Large intestine (tissue), 3 donors: ENCODE measurements around the gene RWDD4. TPM values are rescaled to one million over a fixed set of nuclear protein-coding genes. Genes with fewer than 3 reads are reported as not detected.
A peak's percentile ranks its signal among the peaks of the same experiment; 100 is the strongest.
"Not testable (repeated sequence)": the region's sequence is repeated elsewhere in the genome, so short reads cannot be mapped to it uniquely, and the experiment has no call there.

Source experiments
- DNase-seq, 2 donors: peaks; one replicate each; pipeline versions ENCODE4 v3.0.0 to v3.0.0-alpha.2; 2013
- H3K27ac ChIP-seq: one replicate; pipeline ENCODE4 v1.5.1; 2013; ENCODE audit warnings: low read length
- H3K27me3 ChIP-seq: 2 replicates; pipeline ENCODE4 v1.6.1; 2013; ENCODE audit warnings: low read length; ENCODE audit not compliant: control insufficient read depth, insufficient read depth
- H3K36me3 ChIP-seq: 2 replicates; pipeline ENCODE4 v1.6.1; 2013; ENCODE audit warnings: low read length; ENCODE audit not compliant: control insufficient read depth, insufficient read depth
- H3K4me1 ChIP-seq: one replicate; pipeline ENCODE4 v1.6.1; 2013; ENCODE audit warnings: low read length; ENCODE audit not compliant: control insufficient read depth, insufficient read depth
- H3K4me3 ChIP-seq: one replicate; pipeline ENCODE4 v1.5.1; 2013; ENCODE audit warnings: low read length
- H3K9me3 ChIP-seq: one replicate; pipeline ENCODE4 v1.6.1; 2013; ENCODE audit warnings: mild to moderate bottlenecking, low read depth, low read length, moderate library complexity; ENCODE audit not compliant: control insufficient read depth
- WGBS: methylation state at CpG from one replicate; pipeline ENCODE4 v1.1.5; 2013; ENCODE audit warnings: low lambda C conversion rate; ENCODE audit not compliant: insufficient coverage; 5-methylcytosine and 5-hydroxymethylcytosine counted together
- polyA plus RNA-seq: library from polyadenylated mRNA; unstranded; fragments of 120-200 nt; gene quantifications from one replicate; pipeline ENCODE4 v1.2.1, GENCODE V29; 2013

Gene RWDD4
- polyA plus RNA-seq, 1 donor: 20.0 TPM

DNA sequence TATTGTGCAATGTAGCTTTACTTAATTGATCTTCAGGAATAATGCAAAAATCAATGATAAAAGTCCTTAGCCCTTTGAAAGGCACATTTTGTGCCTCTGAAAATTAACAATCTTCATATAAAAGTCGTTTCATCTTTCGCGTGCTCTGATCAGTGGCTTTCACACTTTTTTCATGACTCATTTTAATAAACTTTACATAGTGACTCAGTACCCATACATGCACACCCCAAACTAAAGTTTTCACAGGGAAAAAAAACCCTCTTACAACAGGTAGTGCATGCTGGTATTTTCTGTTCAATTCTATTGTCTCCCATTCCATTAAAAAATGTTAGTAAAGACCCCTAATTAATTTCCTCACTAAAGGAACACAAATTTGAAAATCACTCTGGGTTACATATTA, 21.5 kb downstream of the RWDD4 start:
- no peak for DNase-seq
- 86% methylated on average over 3 of the region's 3 CpGs for WGBS
- no peaks in the 10 kb centered on the region for H3K4me1 ChIP-seq
- H3K36me3 ChIP-seq: peaks cover 5% of the 10 kb centered on the region
- no peaks in the 10 kb centered on the region for H3K9me3 ChIP-seq
- H3K27me3 ChIP-seq: no peaks in the 10 kb centered on the region
- no peak overlapping the region for H3K27ac ChIP-seq
- H3K4me3 ChIP-seq: no peak overlapping the region

DNA sequence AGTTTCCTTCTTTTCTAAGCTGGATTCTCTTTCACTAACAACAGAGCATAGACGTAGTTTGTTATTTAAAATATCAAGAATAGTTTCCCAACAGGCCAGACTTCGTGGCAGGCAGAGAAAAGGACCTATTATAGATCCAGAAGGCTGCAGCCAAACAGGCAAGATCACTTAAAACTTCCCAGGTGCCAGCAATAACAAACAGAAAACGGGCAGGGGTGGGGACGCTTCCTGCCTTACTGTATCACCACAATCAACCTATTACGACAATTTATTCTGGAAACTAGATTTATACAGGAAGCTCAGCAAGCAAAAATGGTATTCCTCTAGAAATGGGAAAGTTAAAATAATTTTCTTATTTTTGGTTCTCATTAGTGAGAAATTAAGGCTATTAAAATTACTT, 22.1 kb downstream of the RWDD4 start:
- Histone ChIP-seq H3K36me3 (peaks cover 2% of the 10 kb centered on the region), H3K9me3 (no peaks in the 10 kb centered on the region), H3K27me3 (no peaks in the 10 kb centered on the region), H3K4me3 (peak overlapping the region; percentile 17), H3K4me1 (no peaks in the 10 kb centered on the region), H3K27ac (peak overlapping the region; percentile 2)
- DNase-seq: no peak
- 0% methylated on average over 1 of the region's 5 CpGs for WGBS

DNA sequence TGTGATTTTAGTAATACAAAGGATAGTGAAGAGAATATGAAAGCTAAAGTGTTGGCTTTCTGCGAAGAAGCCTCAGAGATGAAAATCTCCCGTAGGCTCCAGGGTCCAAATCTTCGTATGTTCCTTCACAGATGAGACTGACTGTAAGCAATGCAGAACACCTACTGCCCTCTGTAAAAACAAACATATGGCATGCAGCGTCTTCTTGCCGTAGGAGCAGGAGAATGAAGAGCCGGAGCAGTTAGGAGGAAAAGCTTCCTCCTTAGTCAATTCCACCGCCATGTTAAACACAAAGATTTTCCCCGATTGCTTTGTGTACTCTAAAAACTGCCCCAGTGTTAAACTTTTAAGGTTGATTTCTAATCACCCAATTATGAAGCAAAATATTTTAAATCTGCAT, 22.5 kb downstream of the RWDD4 start:
- DNase-seq: peak; percentile 19 to 58
- peak overlapping the region; percentile 17 for H3K4me3 ChIP-seq
- H3K9me3 ChIP-seq: no peaks in the 10 kb centered on the region
- peak overlapping the region; percentile 2 for H3K27ac ChIP-seq
- H3K27me3 ChIP-seq: no peaks in the 10 kb centered on the region
- WGBS: 60% methylated on average over 1 of the region's 8 CpGs
- no peaks in the 10 kb centered on the region for H3K4me1 ChIP-seq
- H3K36me3 ChIP-seq: peaks cover 1% of the 10 kb centered on the region

DNA sequence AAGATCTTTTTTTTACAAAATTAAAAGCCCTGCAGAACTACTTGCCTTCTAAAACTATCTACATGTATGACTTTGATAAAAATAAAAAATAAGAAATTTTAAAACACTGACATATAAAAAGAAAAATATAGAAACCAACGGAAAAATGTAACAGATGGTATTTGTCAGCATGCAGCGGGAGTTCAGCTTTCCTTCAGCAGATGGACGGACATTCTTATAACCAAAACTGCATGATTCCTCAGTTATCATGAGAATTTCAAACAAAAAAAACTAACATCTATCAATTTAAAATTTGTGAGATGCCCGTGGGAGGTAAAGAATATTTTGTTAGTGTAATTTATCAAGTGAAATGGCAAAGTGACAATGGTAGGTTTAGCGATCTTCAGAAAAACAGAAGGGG, 23.2 kb downstream of the RWDD4 start:
- H3K36me3 ChIP-seq: no peaks in the 10 kb centered on the region
- no peaks in the 10 kb centered on the region for H3K9me3 ChIP-seq
- no peaks in the 10 kb centered on the region for H3K4me1 ChIP-seq
- H3K27me3 ChIP-seq: no peaks in the 10 kb centered on the region
- 83% methylated on average over 2 of the region's 5 CpGs for WGBS
- H3K27ac ChIP-seq: no peak overlapping the region
- DNase-seq: no peak
- no peak overlapping the region for H3K4me3 ChIP-seq

DNA sequence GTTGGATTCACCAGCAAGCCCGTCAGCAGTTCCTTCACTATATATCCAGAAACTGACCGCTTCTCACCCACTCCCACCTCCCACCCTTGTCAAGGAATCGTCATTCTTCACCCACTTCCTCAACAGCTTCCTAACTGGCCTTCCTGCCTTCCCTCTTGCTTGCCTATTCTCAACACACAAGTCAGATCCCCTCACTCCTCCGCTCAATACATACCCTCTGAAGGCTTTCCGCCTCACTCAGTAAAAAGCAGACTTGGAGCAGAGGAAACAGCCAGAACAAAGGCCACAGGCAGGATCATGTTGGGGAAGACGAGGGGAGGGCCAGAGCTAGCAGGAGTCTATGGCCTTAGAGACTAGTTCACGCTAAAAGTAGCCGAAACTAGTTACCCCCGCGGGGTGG, 23.7 kb downstream of the RWDD4 start:
- no peak for DNase-seq
- Histone ChIP-seq H3K27me3 (no peaks in the 10 kb centered on the region), H3K4me3 (no peak overlapping the region), H3K27ac (no peak overlapping the region), H3K36me3 (no peaks in the 10 kb centered on the region), H3K9me3 (no peaks in the 10 kb centered on the region), H3K4me1 (no peaks in the 10 kb centered on the region)
- 61% methylated on average over 3 of the region's 10 CpGs for WGBS

DNA sequence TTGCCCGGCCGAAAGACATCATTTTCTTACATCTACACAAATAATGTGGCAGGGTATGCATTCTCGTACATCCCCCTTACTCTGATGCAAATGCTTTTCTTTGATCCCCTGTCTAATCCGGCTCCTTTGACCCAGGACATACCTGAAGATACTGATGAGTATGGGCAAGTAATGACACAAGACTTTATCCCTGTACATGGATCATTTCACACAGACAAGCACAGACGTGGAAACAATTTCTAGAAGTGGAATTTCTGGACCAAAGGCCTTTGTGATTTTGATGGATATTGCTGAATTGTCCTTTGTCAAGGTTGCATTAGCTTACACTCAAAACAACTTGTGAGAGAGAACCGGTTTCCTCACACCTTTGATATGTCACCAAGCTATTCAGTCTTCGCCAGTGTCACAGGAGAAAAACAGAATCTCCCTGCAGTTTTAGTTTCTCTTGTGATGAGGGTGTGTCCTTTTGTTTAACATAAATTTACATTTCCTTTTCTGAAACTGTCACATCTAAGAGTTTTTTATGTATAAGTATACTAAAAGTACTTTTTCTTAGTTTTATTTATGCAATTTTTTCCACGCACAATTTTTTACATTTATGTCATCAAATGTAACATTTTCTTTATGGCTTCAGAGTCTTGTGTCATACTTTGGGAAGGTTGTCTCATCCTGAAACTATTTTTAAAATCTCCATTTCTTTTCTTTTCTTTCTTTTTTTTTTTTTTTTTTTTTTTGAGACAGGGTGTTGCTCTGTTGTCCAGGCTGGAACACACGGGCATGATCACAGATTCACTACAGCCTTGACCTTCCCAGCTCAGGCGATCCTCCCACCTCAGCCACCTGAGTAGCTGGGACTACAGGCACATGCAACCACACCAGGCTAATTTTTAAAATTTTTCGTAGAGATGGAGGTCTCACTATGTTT, 25.2 kb downstream of the RWDD4 start:
- Histone ChIP-seq H3K9me3 (no peaks in the 10 kb centered on the region), H3K27ac (no peak overlapping the region), H3K4me3 (no peak overlapping the region), H3K36me3 (no peaks in the 10 kb centered on the region), H3K4me1 (no peaks in the 10 kb centered on the region), H3K27me3 (no peaks in the 10 kb centered on the region)
- DNase-seq: no peak
- 100% methylated on average over 1 of the region's 11 CpGs for WGBS

DNA sequence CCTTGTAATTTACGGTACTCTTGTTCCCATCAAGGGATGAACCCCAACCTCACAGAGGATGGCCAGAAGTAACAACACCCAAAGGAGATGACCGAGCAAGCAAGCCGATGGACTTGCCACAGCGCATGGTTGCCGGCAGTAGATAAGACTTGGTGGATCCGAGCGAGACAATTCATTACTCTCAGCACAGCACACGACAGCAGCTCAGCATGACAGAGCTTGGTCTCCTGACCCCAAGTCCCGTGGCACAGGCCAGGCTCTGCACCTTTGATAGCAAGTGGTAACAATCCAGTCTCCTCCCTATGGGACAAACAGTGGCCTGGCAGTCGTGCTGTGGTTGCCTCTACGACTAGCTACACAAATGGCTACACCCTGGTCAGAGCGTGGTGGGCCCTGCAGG, 26.3 kb downstream of the RWDD4 start:
- H3K9me3 ChIP-seq: no peaks in the 10 kb centered on the region
- 100% methylated on average over 1 of the region's 12 CpGs for WGBS

DNA sequence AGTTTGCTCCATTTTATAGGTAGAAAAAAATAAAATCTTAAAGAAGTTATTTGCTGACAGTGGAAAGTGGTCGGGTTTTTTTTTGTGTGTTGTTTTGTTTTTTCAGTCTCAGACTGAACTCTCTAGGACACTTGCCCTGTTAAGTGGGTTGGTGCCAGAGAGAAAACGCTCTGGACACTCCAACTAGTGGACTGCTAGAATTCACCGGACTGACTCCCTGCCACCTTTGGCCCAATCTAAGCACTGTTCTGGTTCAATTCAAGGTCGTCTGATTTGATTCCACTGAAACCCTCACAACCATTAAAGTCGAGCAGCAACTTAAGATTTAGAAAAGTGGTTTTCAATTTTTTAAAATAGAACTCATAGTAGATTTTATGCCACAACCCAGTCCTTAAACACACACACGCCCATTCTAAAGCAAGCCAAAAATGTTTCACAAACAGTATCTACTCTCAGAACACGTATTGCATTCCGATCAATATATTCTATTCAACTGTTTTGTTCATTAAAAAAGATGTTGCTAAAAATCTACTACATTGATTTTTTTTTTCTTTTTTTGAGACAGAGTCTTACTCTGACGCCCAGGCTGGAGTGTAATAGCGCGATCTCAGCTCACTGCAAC, 27.3 kb downstream of the RWDD4 start:
- WGBS: 88% methylated on average over 7 of the region's 11 CpGs

More for the DNA sequence above, 26.3 kb downstream of the RWDD4 start:
- H3K27ac ChIP-seq: no peak overlapping the region
- no peaks in the 10 kb centered on the region for H3K4me1 ChIP-seq
- DNase-seq: peak in 1 of 2 donors; percentile 29
- no peaks in the 10 kb centered on the region for H3K36me3 ChIP-seq
- H3K4me3 ChIP-seq: no peak overlapping the region
- H3K27me3 ChIP-seq: no peaks in the 10 kb centered on the region

DNA sequence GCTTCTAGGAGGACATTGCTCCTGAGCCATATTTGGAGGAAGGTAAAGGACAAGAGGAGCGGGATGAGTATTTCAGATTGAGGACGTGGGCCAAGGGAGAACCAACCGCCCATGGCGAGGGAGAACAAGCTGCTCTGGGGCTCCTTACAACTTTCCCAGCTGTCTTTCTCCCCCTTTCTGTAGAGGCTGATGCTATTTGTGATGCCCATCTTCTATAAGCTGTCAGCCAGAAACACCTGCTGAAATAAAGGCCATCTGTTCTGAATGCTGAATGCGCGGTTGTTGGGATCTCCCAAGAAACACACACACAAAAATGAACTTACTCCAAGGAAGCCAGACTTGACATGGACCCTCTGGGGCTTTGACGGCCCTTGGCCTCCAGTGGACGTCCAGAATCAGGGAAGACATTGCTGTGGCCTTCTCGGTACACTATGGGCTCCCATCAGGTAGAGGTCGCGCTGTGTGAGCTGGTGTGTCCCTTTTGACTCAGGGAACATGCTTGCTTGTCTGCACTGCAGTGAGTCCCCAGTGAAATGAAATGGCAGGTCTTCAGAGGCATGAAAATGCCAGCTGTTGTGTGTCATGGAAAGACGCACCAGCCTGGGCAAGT, 30.9 kb downstream of the RWDD4 start:
- no peaks in the 10 kb centered on the region for H3K27me3 ChIP-seq
- H3K27ac ChIP-seq: no peak overlapping the region
- no peak overlapping the region for H3K4me3 ChIP-seq
- no CpG with 5 or more reads among the region's 12 CpGs for WGBS
- H3K36me3 ChIP-seq: no peaks in the 10 kb centered on the region
- no peaks in the 10 kb centered on the region for H3K9me3 ChIP-seq
- no peak for DNase-seq
- H3K4me1 ChIP-seq: no peaks in the 10 kb centered on the region

More for the DNA sequence above, 27.3 kb downstream of the RWDD4 start:
- Histone ChIP-seq H3K4me1 (no peaks in the 10 kb centered on the region), H3K27me3 (no peaks in the 10 kb centered on the region), H3K27ac (no peak overlapping the region), H3K4me3 (no peak overlapping the region), H3K9me3 (no peaks in the 10 kb centered on the region), H3K36me3 (no peaks in the 10 kb centered on the region)
- no peak for DNase-seq

DNA sequence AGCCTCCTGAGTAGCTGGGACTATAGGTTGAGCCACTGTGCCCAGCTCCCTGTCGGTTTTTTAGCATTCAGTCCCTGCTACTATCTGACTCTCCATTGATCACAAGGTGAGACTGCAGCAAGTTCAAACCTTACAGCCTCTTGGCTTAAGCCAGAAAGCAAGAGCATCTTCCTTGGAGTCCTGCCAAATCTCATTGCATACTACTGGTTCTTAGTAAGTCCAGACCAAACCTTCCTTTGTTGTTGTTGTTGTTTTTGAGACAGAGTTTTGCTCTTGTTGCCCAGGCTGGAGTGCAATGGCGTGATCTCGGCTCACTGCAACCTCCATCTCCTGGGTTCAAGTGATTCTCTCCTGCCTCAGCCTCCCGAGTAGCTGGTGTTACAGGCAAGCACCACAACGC, 31.7 kb downstream of the RWDD4 start:
- H3K9me3 ChIP-seq, H3K27ac ChIP-seq, DNase-seq, H3K36me3 ChIP-seq, H3K4me3 ChIP-seq, H3K27me3 ChIP-seq, H3K4me1 ChIP-seq: not testable (repeated sequence)
- WGBS: 80% methylated on average over 1 of the region's 5 CpGs
